NOMO-1 (cell line): ENCODE data around the gene YKT6.

Experiments
- DNase-seq, 2 experiments: peaks; one replicate each; lab custom pipeline; 2025; ENCODE audit not compliant: unreplicated experiment in 2 of 2; lab: John Stamatoyannopoulos, UW

YKT6 gene

DNA sequence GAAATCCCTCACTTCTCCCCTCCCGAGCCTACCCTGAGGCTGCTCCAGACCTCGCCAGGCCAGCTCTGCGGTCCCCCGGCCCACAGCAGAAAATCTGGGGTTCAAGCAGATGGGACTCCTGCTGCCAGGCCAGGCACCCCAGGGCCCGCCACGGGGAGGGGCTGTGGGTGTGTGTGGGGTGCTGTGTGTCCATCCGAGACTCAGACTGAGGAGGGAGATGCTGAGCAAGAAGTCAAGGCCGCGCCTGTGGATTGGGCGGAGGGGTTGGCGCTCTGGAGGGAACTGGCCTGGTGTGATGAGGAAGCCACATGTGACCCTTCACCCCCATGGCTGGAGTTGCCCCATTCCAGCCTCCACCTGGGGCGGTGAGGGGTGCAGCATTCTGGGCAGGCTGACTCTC, 51.1 kb downstream of the YKT6 start:
- no peak for DNase-seq

- no peak for DNase-seq
Observed at GRCh38 chr7:44256459-44256858, 55.7 kb downstream of the YKT6 start.

GRCh38 chr7:44257213-44257612, 56.4 kb downstream of the YKT6 start:
- DNase-seq: no peak

GRCh38 chr7:44257618-44258422, 57.0 kb downstream of the YKT6 start:
- peak; percentile 82 to 91 for DNase-seq

- no peak for DNase-seq
Observed at GRCh38 chr7:44258423-44258760, 57.6 kb downstream of the YKT6 start.

DNA sequence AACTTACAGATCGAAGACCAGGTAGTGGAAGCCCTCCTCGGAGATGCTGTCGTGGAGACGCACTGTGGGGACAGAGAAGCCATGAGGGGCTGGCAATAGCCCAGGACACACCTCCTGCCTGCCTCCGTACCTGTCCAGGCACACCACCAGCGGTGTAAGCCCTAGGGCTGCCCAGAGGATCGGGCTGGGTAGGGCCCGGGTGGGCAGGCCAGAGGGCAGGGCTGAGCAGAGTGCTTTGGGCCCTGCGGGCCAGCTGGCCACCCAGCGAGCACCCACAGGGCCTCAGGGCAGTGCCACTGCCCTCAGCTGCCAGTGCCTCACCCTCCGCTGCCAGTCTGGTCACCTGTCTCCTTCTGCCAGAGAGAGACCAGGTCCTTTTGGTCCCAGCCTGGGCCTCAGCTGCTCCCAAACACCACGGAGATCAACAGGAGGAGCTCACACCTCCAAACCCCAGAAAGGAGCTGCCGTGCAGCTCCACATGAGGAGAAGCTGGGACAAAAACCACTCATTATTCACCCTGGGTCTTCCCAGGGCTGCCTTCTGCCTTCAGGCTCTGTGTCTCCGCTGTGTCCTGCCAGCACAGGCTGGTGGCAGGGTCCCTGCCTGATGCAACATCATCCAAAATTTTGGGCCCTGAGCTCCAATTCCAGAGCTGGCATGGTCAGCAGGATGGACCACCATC, 58.2 kb downstream of the YKT6 start:
- DNase-seq: no peak

DNA sequence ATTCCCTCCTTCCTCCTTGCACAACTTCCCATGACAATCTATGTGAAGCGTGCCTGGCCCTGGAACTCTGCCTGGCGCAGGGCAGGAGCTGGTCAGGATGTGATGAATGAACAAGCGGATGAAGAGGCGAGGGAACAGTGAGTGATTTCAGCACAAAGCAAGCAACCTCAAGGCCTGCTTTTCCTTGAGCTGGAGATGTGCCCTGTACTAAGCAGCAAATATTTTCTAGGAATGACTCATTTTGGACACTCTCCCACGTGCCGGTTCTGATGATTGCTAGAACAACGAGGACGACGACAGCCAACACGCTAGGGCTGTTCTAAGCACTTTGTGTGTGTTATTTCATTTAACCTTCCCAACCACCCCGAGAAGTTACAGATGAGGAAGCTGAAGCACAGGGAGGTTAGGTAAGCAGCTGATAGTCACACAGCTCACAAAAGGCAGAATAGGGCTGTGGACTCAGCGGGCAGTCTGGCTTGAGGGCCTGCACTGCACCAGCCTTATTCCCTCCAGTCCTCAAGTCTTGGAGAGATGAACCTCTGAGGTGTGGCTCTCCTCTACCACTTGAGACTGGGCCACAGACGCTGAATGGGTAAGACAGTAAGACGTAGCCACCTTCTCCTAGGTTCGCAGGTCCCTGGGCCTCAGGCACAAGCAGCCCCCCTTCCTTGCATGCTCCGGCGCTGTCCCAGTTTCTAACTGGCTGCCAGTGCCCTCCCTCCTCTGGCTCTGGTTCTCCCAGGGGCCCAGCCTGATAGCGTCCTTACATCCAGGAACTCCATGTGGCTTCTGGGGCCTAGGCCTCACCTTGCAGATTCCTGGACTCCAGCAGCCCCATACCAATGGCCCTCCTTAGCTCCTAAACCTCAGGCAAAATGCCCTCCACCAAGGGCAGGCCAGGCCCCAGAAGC, 59.0 kb downstream of the YKT6 start:
- no peak for DNase-seq

DNA sequence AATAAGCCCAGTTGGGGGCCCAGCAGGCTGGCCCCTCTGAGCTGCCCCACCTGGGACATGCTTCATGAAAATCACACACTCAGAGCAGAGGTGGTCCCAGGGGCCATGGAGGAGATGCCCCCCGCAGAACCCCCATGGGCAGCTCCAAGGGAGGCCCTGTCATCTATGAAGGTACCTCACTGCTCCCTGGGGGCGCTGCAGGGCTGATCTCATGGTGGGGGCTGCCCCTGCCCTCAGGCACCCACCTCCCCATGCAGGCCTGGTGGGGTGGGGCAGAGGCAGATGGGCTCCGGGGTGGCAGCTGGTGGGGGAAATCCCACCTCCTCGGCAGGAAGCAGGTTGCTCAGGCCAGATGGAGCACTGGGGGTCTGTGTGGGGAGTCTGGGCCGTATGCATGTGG, 60.5 kb downstream of the YKT6 start:
- DNase-seq: no peak

DNA sequence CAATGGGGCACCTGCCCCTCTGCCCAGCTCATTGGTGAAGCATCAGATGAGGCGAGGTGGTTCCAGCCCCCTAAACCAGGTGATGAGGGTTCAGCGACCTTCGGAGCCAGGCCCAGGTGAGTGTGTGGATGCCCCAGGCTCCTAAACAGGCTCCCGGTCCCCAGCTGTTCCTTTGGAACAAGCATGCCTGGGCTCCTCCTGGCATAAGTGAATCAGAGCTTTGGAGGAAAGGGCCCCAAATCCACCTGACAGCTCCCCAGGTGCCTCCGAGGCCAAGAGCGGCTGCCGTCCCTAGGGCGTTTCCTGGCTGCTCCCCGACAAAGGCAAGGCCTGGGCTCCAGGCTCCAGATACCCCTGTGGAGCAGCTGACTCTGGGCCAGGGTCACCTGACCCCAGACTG, 61.3 kb downstream of the YKT6 start:
- DNase-seq: no peak

DNA sequence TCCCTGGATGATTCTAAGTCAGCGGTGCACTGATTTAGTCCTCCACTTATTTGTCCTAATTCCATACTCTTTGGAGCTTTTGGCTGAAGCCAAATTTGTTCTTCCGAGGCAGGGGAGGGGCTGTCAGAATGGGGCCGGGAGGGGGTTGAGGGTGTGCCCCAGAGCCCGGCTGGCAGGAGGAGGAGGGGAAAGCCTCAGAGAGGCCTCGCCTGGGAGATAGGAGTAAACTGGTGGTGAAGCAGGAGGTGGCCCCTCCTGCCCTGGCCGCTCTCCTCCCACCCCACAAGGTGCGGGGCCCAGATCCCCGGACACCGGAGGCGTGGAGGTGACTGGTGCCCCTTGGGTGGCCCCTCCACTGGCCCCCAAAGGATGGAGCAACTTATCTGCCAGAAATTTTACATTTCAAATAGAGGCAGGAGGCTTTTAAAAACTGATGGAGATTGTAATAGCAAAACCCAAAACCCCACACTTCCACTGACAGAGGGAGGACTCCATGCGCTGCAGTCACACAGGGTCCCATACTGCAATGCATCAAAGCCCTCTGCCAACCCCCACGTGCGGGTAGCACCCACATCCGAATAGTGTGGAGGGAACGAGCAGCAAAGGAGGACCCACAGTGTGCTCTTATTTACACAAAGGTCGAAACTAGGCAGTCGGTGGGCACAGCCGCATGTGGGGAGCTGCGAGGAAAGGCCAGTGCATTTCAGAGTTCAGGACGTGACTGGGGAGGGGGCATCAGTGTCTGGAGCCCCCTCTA, 62.7 kb downstream of the YKT6 start:
- DNase-seq: no peak
